SHP77 treated with DMSO at 0.1 percent for 48 hours (cell line): ENCODE results near the gene CSNK2A1.
A peak's percentile ranks its signal among the peaks of the same experiment; 100 is the strongest.
"Not testable (repeated sequence)": the region's sequence is repeated elsewhere in the genome, so short reads cannot be mapped to it uniquely, and the experiment has no call there.

Experiments
- DNase-seq: peaks from one replicate; lab custom pipeline; 2025; lab: John Stamatoyannopoulos, UW

Gene CSNK2A1

DNA sequence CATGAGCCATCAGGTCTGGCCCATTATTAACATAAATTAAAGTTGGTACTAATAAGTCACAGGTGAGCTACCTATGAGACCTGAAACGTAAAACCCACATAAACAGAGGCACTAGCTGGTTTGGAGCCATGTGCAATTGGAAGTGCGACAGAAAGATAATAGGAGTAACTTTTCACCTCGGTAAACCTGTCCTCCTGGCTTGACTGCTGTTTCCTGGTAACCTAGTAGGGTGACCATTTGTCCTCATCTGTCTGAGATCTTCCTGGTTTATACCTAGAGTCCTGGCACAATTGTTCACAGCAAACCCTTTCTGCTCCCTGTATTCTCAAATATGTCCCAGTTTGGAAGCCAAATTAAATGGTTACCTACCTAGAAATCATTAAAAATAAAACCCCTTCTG, 88.6 kb downstream of the CSNK2A1 start:
- DNase-seq = no peak

- not testable (repeated sequence) for DNase-seq
Measured at GRCh38 chr20:452021-452420, 91.6 kb downstream of the CSNK2A1 start.

GRCh38 chr20:445514-446336, 97.9 kb downstream of the CSNK2A1 start:
- no peak for DNase-seq

DNA sequence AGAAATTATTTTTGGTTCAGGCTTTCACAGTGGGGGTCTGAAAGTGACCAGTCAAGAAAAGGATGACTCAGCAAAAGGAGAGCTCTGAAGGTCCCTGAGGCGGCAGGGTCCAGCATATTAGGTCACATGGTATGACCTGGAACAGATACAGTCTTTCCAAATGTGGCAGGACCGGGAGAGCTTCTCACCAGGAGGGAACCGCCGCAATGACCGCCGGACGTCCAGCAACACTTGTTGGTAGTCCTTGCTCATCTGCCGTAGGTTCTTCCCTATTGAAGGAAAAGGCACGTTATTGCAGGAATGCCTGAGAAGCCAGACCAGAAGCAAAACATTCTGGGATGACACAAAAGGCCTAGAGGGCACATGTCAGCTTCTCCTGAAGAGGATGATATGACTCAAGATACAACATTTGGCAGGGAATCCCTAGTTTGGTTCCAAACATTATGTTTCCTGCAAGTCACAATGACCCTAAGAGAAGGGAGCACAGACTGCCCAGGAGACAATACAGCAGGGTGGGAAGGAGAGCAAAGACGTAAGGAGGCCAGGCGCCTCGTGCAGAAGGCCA, 98.6 kb downstream of the CSNK2A1 start:
- no peak for DNase-seq

GRCh38 chr20:444117-444516, 99.5 kb downstream of the CSNK2A1 start:
- DNase-seq = no peak

GRCh38 chr20:443223-443775, 100.3 kb downstream of the CSNK2A1 start:
- no peak for DNase-seq

DNA sequence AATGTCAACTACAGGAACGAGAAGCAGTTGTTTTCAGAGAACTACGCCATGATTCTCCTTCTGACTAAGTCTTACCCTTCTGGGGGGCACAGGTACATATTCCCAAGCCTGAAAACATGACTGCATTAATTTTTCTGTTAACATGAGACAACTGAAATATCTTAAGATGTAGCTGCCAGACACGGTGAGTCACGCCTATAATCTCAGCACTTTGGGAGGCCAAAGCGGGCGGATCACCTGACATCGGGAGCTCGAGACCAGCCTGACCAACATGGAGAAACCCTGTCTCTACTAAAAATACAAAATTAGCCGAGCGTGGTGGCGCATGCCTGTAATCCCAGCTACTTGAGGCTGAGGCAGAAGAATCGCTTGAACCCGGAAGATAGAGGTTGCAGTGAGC, 103.0 kb downstream of the CSNK2A1 start:
- DNase-seq = no peak

DNA sequence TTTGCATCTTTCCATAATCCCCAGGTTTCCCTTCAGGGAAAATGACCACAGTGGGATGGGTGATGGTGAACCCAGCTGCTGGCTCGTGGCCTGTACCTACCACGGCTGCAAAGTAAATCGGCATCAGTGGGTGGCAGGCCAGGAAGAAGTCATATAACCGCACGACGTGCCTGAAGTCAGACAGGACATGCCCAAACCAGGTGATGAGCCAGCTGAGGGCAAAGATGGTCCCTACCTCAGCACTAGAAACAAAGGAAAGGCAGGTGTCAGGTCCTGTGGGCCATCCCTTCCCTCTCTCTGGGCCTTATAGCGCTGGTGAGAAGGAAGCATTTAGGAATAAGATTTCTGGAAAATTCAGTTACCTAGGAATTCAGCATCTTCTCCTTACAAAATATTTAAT, 103.4 kb downstream of the CSNK2A1 start:
- DNase-seq = no peak

GRCh38 chr20:438571-439469, 104.8 kb downstream of the CSNK2A1 start:
- DNase-seq = no peak

DNA sequence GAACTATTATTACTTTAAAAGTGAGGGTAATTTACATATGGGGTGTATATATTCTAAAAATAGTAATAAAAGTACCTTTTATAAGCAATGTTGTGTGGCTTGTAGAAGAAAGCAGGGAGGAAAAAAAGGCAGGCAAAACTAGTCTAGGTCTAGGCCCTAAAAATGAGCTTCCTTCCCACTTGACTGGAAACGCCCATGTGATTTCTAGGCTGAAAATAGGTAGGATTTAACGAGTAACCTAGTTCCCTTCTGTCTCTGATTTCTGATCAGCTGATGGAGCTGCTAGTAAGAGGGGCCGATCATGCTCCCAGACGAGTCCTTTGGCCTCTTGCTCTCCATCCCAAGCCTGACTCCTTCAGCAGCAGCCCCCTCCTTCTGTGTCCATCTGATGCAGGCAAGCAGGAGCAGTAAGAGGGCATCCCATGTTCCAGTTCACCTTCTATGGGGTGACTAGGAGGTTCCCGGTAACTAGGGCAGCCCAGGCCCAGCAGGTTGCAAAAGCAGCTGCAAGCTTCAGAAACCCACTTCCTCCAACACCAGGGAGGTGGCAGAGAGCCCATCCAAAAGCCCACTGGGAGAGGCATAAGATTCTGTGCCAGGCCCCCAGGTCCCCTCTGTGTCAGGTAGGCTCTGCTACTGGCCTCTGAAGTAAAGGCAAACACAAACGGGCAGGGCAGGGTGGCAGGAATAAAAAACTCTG, 105.7 kb downstream of the CSNK2A1 start:
- DNase-seq = no peak

DNA sequence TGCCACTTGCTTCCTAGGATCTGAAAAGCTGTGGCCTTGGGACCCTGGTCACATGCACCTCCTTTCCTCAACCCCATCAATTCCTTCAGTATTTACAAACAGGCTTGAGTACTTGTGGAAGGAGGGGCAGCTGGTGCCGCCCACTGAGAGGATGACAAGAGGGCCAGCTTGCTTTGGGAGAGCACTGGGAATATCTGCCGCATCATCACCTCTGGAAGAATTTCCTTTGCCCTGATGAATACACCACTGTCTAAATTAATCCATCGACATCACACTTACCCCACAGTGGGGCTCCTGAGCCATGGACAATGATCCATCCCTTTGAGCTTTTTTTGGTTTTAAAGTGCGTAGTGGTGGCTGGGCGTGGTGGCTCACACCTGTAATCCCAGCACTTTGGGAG, 107.1 kb downstream of the CSNK2A1 start:
- no peak for DNase-seq

DNA sequence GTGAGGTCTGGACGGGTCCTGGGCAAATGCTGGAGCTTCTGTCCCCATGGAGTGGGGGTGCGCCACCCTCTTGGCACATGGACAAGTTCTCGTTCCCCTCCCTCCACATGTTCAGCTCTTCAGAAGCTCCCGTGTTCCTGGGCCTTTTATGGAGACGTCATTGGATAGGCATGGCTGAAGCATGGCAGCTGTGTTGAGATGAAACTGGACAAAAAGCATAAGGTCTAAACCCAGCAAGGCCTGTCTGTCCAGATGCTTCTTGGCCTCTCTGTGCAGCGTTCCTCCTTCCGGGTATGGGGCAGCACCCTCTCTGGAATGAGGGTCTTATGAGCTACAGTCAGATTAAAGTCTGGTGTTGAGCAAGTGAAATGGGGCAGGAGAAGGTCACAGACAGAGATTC, 108.0 kb downstream of the CSNK2A1 start:
- DNase-seq = no peak

- DNase-seq = no peak
Measured at GRCh38 chr20:434661-435419, 108.8 kb downstream of the CSNK2A1 start.

DNA sequence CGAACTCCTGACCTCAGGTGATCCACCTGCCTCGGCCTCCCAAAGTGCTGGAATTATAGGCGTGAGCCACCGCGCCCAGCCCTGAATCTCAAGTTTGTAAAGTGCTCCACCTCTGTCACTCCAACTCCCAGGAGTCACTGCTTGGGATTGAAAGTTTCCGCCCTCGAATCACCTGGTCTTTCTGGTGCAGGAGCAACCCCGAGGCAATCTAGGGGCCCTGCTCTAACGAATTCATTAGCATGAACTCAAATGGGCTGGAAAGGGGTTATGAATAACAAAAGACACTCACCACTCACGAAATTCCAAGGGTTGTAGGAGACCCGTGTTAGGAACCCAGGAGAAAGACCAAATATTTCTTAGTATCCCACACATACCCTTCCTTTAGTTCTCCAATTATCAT, 109.4 kb downstream of the CSNK2A1 start:
- DNase-seq = no peak

DNA sequence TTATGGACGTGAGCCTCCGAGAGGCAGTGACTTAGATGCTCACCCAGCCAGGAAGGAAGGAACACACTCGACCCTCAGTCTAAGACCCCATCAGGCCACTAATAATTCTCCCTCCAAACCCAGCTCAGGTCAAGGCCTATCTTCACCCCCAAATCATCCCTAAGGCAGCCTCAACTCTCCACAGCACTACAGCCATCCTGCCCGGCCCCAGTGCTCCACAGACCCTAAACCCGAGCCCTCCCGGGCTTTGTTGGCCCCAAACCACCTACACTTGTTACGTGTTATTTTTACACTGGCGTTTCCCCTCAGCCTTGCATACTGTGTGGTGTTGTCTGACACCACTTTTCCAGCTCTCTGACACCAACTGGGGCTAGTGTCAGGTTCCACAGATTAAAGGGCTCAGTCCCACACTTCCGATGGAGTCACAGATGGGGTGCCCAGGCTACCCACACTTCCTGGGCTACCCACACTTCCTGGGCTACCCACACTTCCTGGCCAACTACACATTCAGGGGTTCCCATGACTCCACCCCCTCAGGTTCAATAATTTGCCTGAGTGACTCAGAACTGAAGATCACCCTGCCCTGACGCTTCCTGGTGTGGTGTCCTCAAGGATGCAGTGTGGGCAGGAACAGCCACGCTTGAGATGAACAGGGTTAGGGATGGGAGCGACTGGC, 110.2 kb downstream of the CSNK2A1 start:
- no peak for DNase-seq

DNA sequence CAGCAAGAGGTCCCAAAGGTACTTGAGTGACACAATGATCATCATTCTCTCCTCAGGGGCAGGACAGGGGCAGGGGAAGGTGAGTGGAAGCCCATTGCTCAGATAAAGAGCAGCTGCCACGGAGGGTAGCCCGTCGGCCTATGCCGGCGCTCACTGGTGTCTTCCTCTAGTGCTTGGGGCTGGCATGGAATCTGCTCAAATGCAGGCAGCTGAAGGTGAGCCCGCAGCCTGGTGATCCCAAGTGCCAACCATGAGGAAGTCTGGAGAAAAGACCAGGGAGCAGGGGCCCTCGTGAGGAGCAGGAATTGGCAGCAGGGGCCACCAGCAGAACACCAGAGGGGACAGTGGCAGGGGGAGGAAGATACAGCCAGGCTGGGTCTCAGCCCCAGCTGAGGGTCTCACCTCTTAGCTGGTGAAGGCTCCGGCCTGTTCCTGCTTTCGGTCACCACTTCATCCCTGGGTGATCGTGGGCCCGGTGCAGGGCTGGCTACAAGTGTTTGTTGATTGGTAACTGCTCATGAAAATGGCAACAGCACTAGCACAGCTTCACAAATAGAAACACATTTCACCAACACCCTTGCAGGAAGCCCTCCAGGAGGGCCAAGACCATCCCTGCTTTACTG, 110.8 kb downstream of the CSNK2A1 start:
- no peak for DNase-seq

- DNase-seq = no peak
Measured at GRCh38 chr20:432208-432607, 111.4 kb downstream of the CSNK2A1 start.

DNA sequence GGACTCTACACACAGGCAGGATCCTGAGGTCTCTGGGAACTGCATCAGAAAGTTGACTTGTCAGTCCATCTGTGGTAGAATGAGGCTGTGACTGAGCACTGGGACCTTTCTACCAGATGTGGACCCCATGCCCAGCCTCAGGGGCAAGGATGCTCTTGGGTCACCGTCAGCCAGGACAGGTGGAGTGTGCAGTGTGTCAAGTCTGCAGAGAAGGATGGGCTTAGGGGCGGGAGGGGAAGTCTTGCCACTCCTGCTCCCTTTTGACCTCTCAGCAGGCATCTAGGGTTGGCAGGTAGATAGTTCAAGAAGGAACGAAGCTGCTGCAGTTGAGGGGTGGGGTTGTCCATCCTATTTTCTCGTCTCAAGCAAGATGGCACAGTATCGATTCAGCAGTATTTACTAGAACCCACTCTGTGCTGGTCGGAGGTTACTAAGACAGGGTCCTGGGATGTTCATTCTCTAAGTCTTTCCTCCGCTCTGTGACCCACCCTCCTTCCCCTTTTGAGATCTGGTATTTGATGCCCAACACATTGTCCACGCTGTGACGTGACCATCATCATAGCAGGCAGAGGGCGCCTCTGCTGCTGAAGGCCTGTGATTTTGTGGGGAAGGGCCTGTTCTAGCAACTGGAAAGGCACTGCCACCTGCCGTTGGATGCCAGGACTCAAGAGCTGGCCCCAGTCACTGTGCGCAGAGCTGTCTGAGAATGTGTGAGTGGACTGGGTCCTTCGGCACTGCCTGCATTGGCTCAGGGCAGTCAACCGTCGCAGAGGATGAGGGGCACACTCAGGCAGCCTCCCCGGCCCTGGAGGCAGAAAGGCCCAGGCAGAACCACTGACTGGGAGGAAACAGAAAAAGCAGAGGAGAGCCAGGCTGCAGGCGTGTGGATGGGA, 112.3 kb downstream of the CSNK2A1 start:
- peak; percentile 78 for DNase-seq
